ENCODE measurements around the gene TMEM178B.

TMEM178B gene

GRCh38 chr7:141257597-141257996 lies 183.7 kb downstream of the TMEM178B start:
- Histone ChIP-seq H3K4me1 (ENCODE audit: control insufficient read depth in 2 of 2, insufficient read depth in 1 of 2, low read depth in 1 of 2, low read length in 2 of 2) (peaks cover 0 to 3% of the 10 kb centered on the region in 2 donors), H3K27me3 (ENCODE audit: control insufficient read depth in 3 of 3, insufficient read depth in 3 of 3, low read depth in 1 of 3, low read length in 3 of 3) (no peaks in the 10 kb centered on the region), H3K27ac (replicated peaks; ENCODE audit: low read length) (no peak overlapping the region), H2BK120ac (ENCODE audit: low read depth, low read length) (no peak overlapping the region), H3K4me3 (ENCODE audit: low read length in 2 of 2) (no peak overlapping the region), H3K4me2 (ENCODE audit: insufficient read depth, low read length, poor library complexity, severe bottlenecking) (no peak overlapping the region), H2BK15ac (ENCODE audit: low read length) (no peak overlapping the region), H3K9ac (ENCODE audit: low read depth, low read length, poor library complexity) (no peak overlapping the region), H3K9me3 (replicated peaks in 1 of 2; ENCODE audit: control insufficient read depth in 2 of 2, insufficient read depth in 1 of 2, low read depth in 1 of 2, low read length in 2 of 2) (peaks cover 0 to 2% of the 10 kb centered on the region in 2 donors), H2BK12ac (ENCODE audit: low read length) (no peak overlapping the region), H3K23ac (ENCODE audit: low read depth, low read length, poor library complexity) (no peak overlapping the region), H2AK5ac (ENCODE audit: low read depth, low read length) (no peak overlapping the region), H2BK5ac (ENCODE audit: low read length) (no peak overlapping the region), H4K8ac (ENCODE audit: low read depth, low read length) (no peak overlapping the region), H2AFZ (ENCODE audit: low read length) (no peak overlapping the region), H3K79me1 (ENCODE audit: low read depth, low read length) (no peaks in the 10 kb centered on the region), H3K36me3 (replicated peaks in 1 of 2; ENCODE audit: control insufficient read depth in 2 of 2, insufficient read depth in 2 of 2, low read length in 2 of 2) (no peaks in the 10 kb centered on the region), H4K91ac (ENCODE audit: low read depth, low read length, poor library complexity) (no peak overlapping the region), H3K4ac (ENCODE audit: low read length) (no peak overlapping the region), H3K18ac (ENCODE audit: low read length) (no peak overlapping the region), H3K14ac (ENCODE audit: low read length) (no peak overlapping the region)
- no CpG with 5 or more reads among the region's 2 CpGs for WGBS, 2 donors (ENCODE audit: extremely low coverage in 2 of 2, insufficient read length in 2 of 2, insufficient replicate concordance in 1 of 2)
- no peak for DNase-seq (ENCODE audit: low spot score)

- Histone ChIP-seq H2AK5ac (ENCODE audit: low read depth, low read length) (no peak overlapping the region), H4K8ac (ENCODE audit: low read depth, low read length) (no peak overlapping the region), H4K91ac (ENCODE audit: low read depth, low read length, poor library complexity) (no peak overlapping the region), H3K4ac (ENCODE audit: low read length) (no peak overlapping the region), H3K27me3 (ENCODE audit: control insufficient read depth in 3 of 3, insufficient read depth in 3 of 3, low read depth in 1 of 3, low read length in 3 of 3) (no peaks in the 10 kb centered on the region), H2BK12ac (ENCODE audit: low read length) (no peak overlapping the region), H3K18ac (ENCODE audit: low read length) (no peak overlapping the region), H2BK15ac (ENCODE audit: low read length) (no peak overlapping the region), H3K14ac (ENCODE audit: low read length) (no peak overlapping the region), H3K4me1 (ENCODE audit: control insufficient read depth in 2 of 2, insufficient read depth in 1 of 2, low read depth in 1 of 2, low read length in 2 of 2) (no peaks in the 10 kb centered on the region), H3K27ac (replicated peaks; ENCODE audit: low read length) (no peak overlapping the region), H2AFZ (ENCODE audit: low read length) (no peak overlapping the region), H3K4me3 (ENCODE audit: low read length in 2 of 2) (no peak overlapping the region), H3K23ac (ENCODE audit: low read depth, low read length, poor library complexity) (no peak overlapping the region), H3K79me1 (ENCODE audit: low read depth, low read length) (no peaks in the 10 kb centered on the region), H3K36me3 (replicated peaks in 1 of 2; ENCODE audit: control insufficient read depth in 2 of 2, insufficient read depth in 2 of 2, low read length in 2 of 2) (no peaks in the 10 kb centered on the region), H2BK5ac (ENCODE audit: low read length) (no peak overlapping the region), H3K9ac (ENCODE audit: low read depth, low read length, poor library complexity) (no peak overlapping the region), H3K9me3 (replicated peaks in 1 of 2; ENCODE audit: control insufficient read depth in 2 of 2, insufficient read depth in 1 of 2, low read depth in 1 of 2, low read length in 2 of 2) (peaks cover 0 to 2% of the 10 kb centered on the region in 2 donors), H3K4me2 (ENCODE audit: insufficient read depth, low read length, poor library complexity, severe bottlenecking) (no peak overlapping the region), H2BK120ac (ENCODE audit: low read depth, low read length) (no peak overlapping the region)
- WGBS, 2 donors (ENCODE audit: extremely low coverage in 2 of 2, insufficient read length in 2 of 2, insufficient replicate concordance in 1 of 2): no CpG with 5 or more reads among the region's 5 CpGs
- DNase-seq (ENCODE audit: low spot score): no peak
Observed at GRCh38 chr7:141258559-141258958, 184.7 kb downstream of the TMEM178B start.

DNA sequence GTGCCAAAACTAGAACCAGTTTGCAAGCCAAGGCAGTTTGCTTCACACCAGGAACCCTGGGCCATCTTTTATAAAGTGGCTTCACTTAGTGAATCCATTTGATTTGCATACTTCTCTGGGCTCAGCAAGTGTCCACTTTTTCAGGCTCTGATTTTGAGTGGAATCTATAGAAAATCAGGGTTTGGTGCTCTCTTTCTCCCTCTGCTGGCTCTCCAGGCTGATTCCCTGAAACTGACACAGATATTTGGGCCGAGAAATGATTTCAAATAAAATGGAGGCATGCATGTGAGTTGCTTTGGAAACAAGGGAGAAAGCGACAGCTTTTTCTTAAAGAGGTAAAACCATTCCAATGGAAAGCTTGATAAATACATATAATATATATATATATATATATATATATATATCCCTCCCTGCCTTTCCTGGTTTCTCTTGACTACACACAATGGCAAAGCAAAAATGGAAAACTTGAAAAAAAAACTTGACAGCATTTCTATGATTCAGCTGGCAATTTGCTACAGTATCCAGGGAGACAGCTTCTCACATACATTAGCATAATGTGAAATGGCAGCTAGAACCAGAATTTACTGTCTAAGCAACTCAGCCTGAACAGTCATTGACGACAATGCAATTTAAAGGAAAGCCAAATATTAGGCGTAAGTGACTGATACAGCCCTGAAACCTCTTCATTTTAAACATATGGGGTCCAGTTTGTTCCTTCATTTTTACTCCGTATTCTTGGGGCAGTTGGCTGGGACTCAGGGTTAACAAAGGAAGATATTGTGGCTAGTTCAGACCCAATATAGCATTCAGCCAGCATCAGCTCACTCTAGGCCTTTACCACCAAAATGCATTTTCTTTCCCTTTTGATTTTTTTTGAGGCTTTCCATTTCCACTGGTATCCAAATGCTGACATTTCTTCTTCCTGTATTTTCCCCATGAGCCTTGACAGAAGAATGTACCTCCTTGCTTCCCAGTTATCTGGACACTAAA lies 188.5 kb downstream of the TMEM178B start:
- Histone ChIP-seq H2BK5ac (ENCODE audit: low read length) (no peak overlapping the region), H2BK120ac (ENCODE audit: low read depth, low read length) (no peak overlapping the region), H3K9ac (ENCODE audit: low read depth, low read length, poor library complexity) (no peak overlapping the region), H3K79me1 (ENCODE audit: low read depth, low read length) (no peaks in the 10 kb centered on the region), H4K91ac (ENCODE audit: low read depth, low read length, poor library complexity) (no peak overlapping the region), H3K4me3 (ENCODE audit: low read length in 2 of 2) (no peak overlapping the region), H3K27ac (replicated peaks; ENCODE audit: low read length) (no peak overlapping the region), H3K27me3 (ENCODE audit: control insufficient read depth in 3 of 3, insufficient read depth in 3 of 3, low read depth in 1 of 3, low read length in 3 of 3) (no peaks in the 10 kb centered on the region), H2AK5ac (ENCODE audit: low read depth, low read length) (no peak overlapping the region), H2BK15ac (ENCODE audit: low read length) (no peak overlapping the region), H3K36me3 (replicated peaks in 1 of 2; ENCODE audit: control insufficient read depth in 2 of 2, insufficient read depth in 2 of 2, low read length in 2 of 2) (no peaks in the 10 kb centered on the region), H2BK12ac (ENCODE audit: low read length) (no peak overlapping the region), H2AFZ (ENCODE audit: low read length) (peak overlapping the region; percentile 56), H3K18ac (ENCODE audit: low read length) (no peak overlapping the region), H3K23ac (ENCODE audit: low read depth, low read length, poor library complexity) (no peak overlapping the region), H3K4ac (ENCODE audit: low read length) (no peak overlapping the region), H4K8ac (ENCODE audit: low read depth, low read length) (no peak overlapping the region), H3K14ac (ENCODE audit: low read length) (no peak overlapping the region), H3K4me1 (ENCODE audit: control insufficient read depth in 2 of 2, insufficient read depth in 1 of 2, low read depth in 1 of 2, low read length in 2 of 2) (no peaks in the 10 kb centered on the region), H3K4me2 (ENCODE audit: insufficient read depth, low read length, poor library complexity, severe bottlenecking) (no peak overlapping the region), H3K9me3 (replicated peaks in 1 of 2; ENCODE audit: control insufficient read depth in 2 of 2, insufficient read depth in 1 of 2, low read depth in 1 of 2, low read length in 2 of 2) (peaks cover 0 to 2% of the 10 kb centered on the region in 2 donors)
- no CpG with 5 or more reads among the region's 5 CpGs for WGBS, 2 donors (ENCODE audit: extremely low coverage in 2 of 2, insufficient read length in 2 of 2, insufficient replicate concordance in 1 of 2)
- DNase-seq (ENCODE audit: low spot score): no peak

GRCh38 chr7:141263508-141263907 lies 189.6 kb downstream of the TMEM178B start:
- no peaks in the 10 kb centered on the region for H3K79me1 ChIP-seq (ENCODE audit: low read depth, low read length)

More at GRCh38 chr7:141263508-141263907, 189.6 kb downstream of the TMEM178B start:
- Histone ChIP-seq H2BK5ac (ENCODE audit: low read length) (no peak overlapping the region), H2BK15ac (ENCODE audit: low read length) (no peak overlapping the region), H3K9me3 (replicated peaks in 1 of 2; ENCODE audit: control insufficient read depth in 2 of 2, insufficient read depth in 1 of 2, low read depth in 1 of 2, low read length in 2 of 2) (peaks cover 0 to 2% of the 10 kb centered on the region in 2 donors), H3K36me3 (replicated peaks in 1 of 2; ENCODE audit: control insufficient read depth in 2 of 2, insufficient read depth in 2 of 2, low read length in 2 of 2) (no peaks in the 10 kb centered on the region), H4K8ac (ENCODE audit: low read depth, low read length) (no peak overlapping the region), H3K4me1 (ENCODE audit: control insufficient read depth in 2 of 2, insufficient read depth in 1 of 2, low read depth in 1 of 2, low read length in 2 of 2) (no peaks in the 10 kb centered on the region), H3K14ac (ENCODE audit: low read length) (no peak overlapping the region), H3K4me3 (ENCODE audit: low read length in 2 of 2) (no peak overlapping the region), H3K23ac (ENCODE audit: low read depth, low read length, poor library complexity) (no peak overlapping the region), H2AK5ac (ENCODE audit: low read depth, low read length) (no peak overlapping the region), H3K4ac (ENCODE audit: low read length) (no peak overlapping the region), H3K4me2 (ENCODE audit: insufficient read depth, low read length, poor library complexity, severe bottlenecking) (no peak overlapping the region), H3K27ac (replicated peaks; ENCODE audit: low read length) (no peak overlapping the region), H4K91ac (ENCODE audit: low read depth, low read length, poor library complexity) (no peak overlapping the region), H3K18ac (ENCODE audit: low read length) (no peak overlapping the region), H3K27me3 (ENCODE audit: control insufficient read depth in 3 of 3, insufficient read depth in 3 of 3, low read depth in 1 of 3, low read length in 3 of 3) (no peaks in the 10 kb centered on the region), H2BK12ac (ENCODE audit: low read length) (no peak overlapping the region), H2BK120ac (ENCODE audit: low read depth, low read length) (no peak overlapping the region), H3K9ac (ENCODE audit: low read depth, low read length, poor library complexity) (no peak overlapping the region), H2AFZ (ENCODE audit: low read length) (no peak overlapping the region)
- WGBS, 2 donors (ENCODE audit: extremely low coverage in 2 of 2, insufficient read length in 2 of 2, insufficient replicate concordance in 1 of 2): no CpG with 5 or more reads among the region's 2 CpGs
- DNase-seq (ENCODE audit: low spot score): no peak
